Endothelial cell of umbilical vein (primary cell): ENCODE measurements around the gene IMPDH2. TPM values are rescaled to one million over a fixed set of nuclear protein-coding genes. Genes with fewer than 3 reads are reported as not detected.

Experiments used
- BruUV-seq: library from RNA; stranded (reverse); fragments of 400-500 nt; replicated peaks from 2 replicates; lab custom pipeline; 2021; lab: Mats Ljungman, UMichigan
- CTCF ChIA-PET: fragments of 300-600, 350-600 bp; sonication (Branson Sonifier 250); formaldehyde crosslinking; loops from one replicate; lab custom pipeline; 2021; ENCODE audit warnings: antibody characterized with exemption, inconsistent platforms; lab: Charles Lee
- POLR2A ChIA-PET: fragments of 300-600, 350-600 bp; sonication (Branson Sonifier 250); formaldehyde crosslinking; loops from one replicate; lab custom pipeline; 2021; ENCODE audit warnings: antibody characterized with exemption, inconsistent platforms; lab: Charles Lee
- DNase-seq: peaks from one replicate; pipeline ENCODE4 v3.0.0-alpha.2; 2011; ENCODE audit warnings: low read depth, low spot score
- FAIRE-seq: peaks from 2 replicates; lab custom pipeline; 2011; peaks lifted over from hg19 to GRCh38; lab: Jason Lieb, UNC
- H2AFZ ChIP-seq: 2 replicates; pipeline ENCODE4 v1.6.0; 2012; ENCODE audit warnings: low read depth, low read length, control low read depth, inconsistent platforms
- H3K27ac ChIP-seq: 2 replicates; pipeline ENCODE4 v1.5.1; 2011; ENCODE audit warnings: low read depth, mild to moderate bottlenecking, control low read depth, low read length, moderate library complexity; ENCODE audit not compliant: insufficient read depth
- H3K27me3 ChIP-seq, 2 experiments: 2 replicates each; pipeline versions ENCODE4 v1.6.0 to v1.6.1; 2011; ENCODE audit warnings: low read length in 2 of 2, mixed read lengths in 1 of 2; ENCODE audit not compliant: control insufficient read depth in 2 of 2, insufficient read depth in 2 of 2
- H3K36me3 ChIP-seq, 2 experiments: 2 replicates in 1 of 2; 3 replicates in 1 of 2; pipeline ENCODE4 v1.5.1; 2011; ENCODE audit warnings: low read length in 2 of 2, mild to moderate bottlenecking in 1 of 2, moderate library complexity in 1 of 2; ENCODE audit not compliant: control insufficient read depth in 2 of 2, insufficient read depth in 2 of 2; ENCODE audit errors: extremely low read depth in 1 of 2
- H3K4me1 ChIP-seq: 3 replicates; pipeline ENCODE4 v1.5.1; 2011; ENCODE audit warnings: mild to moderate bottlenecking, low read length; ENCODE audit not compliant: control insufficient read depth, insufficient read depth; ENCODE audit errors: extremely low read depth
- H3K4me2 ChIP-seq: 2 replicates; pipeline ENCODE4 v1.6.1; 2011; ENCODE audit warnings: low read length, control low read depth, mixed read lengths; ENCODE audit not compliant: insufficient read depth
- H3K4me3 ChIP-seq, 3 experiments: fragments of 200-600 bp in 1 of 3; sonication (generic), shearing (Covaris generic) in 1 of 3; replicated peaks in 1 of 3; 2 replicates each; pipeline ENCODE4 v1.5.1; 2011 to 2016; ENCODE audit warnings: control low read depth in 3 of 3, low read length in 3 of 3, mild to moderate bottlenecking in 2 of 3, inconsistent platforms in 1 of 3, low read depth in 1 of 3, moderate library complexity in 1 of 3; ENCODE audit not compliant: insufficient read depth in 1 of 3
- H3K79me2 ChIP-seq: 2 replicates; pipeline ENCODE4 v1.6.0; 2012; ENCODE audit warnings: low read length, inconsistent platforms; ENCODE audit not compliant: control insufficient read depth, insufficient read depth
- H3K9ac ChIP-seq: replicated peaks from 2 replicates; pipeline ENCODE3; 2011; ENCODE audit warnings: low read length, control low read depth; ENCODE audit not compliant: insufficient read depth; ENCODE audit errors: extremely low read depth
- H3K9me1 ChIP-seq: replicated peaks from 3 replicates; pipeline ENCODE4 v1.6.0; 2011; ENCODE audit warnings: mild to moderate bottlenecking, low read length; ENCODE audit not compliant: control insufficient read depth, insufficient read depth; ENCODE audit errors: extremely low read depth
- H3K9me3 ChIP-seq: replicated peaks from 2 replicates; pipeline ENCODE4 v1.5.1; 2012; ENCODE audit warnings: low read length, inconsistent platforms; ENCODE audit not compliant: control insufficient read depth, insufficient read depth
- H4K20me1 ChIP-seq: replicated peaks from 2 replicates; pipeline ENCODE3; 2011; ENCODE audit warnings: mild to moderate bottlenecking, low read length; ENCODE audit not compliant: control insufficient read depth, insufficient read depth; ENCODE audit errors: extremely low read depth
- CTCF ChIP-seq, 2 donors: IDR thresholded peaks; 1 replicate in 1 of 2; 2 replicates in 1 of 2; pipeline ENCODE4 v1.5.1; 2011; ENCODE audit warnings: low read length in 2 of 2, mild to moderate bottlenecking in 2 of 2, moderate library complexity in 2 of 2, control low read depth in 1 of 2, inconsistent platforms in 1 of 2, low read depth in 1 of 2; ENCODE audit not compliant: insufficient read depth in 1 of 2; ENCODE audit errors: extremely low read depth in 1 of 2
- EZH2 ChIP-seq: IDR thresholded peaks from 2 replicates; pipeline ENCODE4 v1.6.1; 2012; ENCODE audit warnings: borderline replicate concordance, low read depth, mild to moderate bottlenecking, moderate library complexity, low read length, inconsistent platforms; ENCODE audit not compliant: severe bottlenecking
- FOS ChIP-seq: IDR thresholded peaks from 2 replicates; pipeline ENCODE4 v1.6.1; 2011; ENCODE audit warnings: mild to moderate bottlenecking, low read length, moderate library complexity, borderline replicate concordance; ENCODE audit not compliant: insufficient read depth
- GATA2 ChIP-seq: IDR thresholded peaks from 2 replicates; pipeline ENCODE4 v1.7.0; 2011; ENCODE audit warnings: low read depth, mild to moderate bottlenecking, moderate library complexity, mixed read lengths, low read length; ENCODE audit not compliant: insufficient read length, insufficient read depth
- JUN ChIP-seq: IDR thresholded peaks from 2 replicates; pipeline ENCODE4 v1.6.1; 2011; ENCODE audit warnings: borderline replicate concordance, low read depth; ENCODE audit not compliant: insufficient read length, insufficient read depth
- MAX ChIP-seq: IDR thresholded peaks from 2 replicates; pipeline ENCODE4 v1.6.1; 2011; ENCODE audit not compliant: insufficient read depth, insufficient read length
- MYC ChIP-seq: IDR thresholded peaks from one replicate; pipeline ENCODE4 v1.6.1; 2011; ENCODE audit warnings: mild to moderate bottlenecking, low read depth, low read length
- POLR2A ChIP-seq: IDR thresholded peaks from 2 replicates; pipeline ENCODE4 v1.6.1; 2012; ENCODE audit warnings: low read depth, mild to moderate bottlenecking, control low read depth, low read length
- POLR2AphosphoS5 ChIP-seq: IDR thresholded peaks from 2 replicates; pipeline ENCODE4 v1.6.1; 2012; ENCODE audit warnings: low read depth, mild to moderate bottlenecking, control low read depth, low read length, moderate library complexity; ENCODE audit not compliant: insufficient read depth
- dilution Hi-C: fragments of 300-500 bp; cut with MboI; formaldehyde crosslinking; loops from one replicate; pipeline ENCODE4 v1.15.0; 2019; ENCODE audit warnings: low sequenced_read_pairs; ENCODE audit not compliant: extremely low pct_ligation_motif_present
- intact Hi-C: fragments of 100-400 bp; cut with micrococcal nuclease; formaldehyde crosslinking; loops from one replicate; pipeline ENCODE4 v1.10.0; 2022
- polyA plus RNA-seq, 4 experiments: library from polyadenylated mRNA; depleted of rRNA in 3 of 4; stranded (reverse) in 3 of 4; unstranded in 1 of 4; fragments of >200 nt; gene quantifications; 2 replicates each; pipeline versions ENCODE4 v1.2.1 to v1.2.3, GENCODE V29; 2011 to 2012; ENCODE audit warnings: missing spikeins in 1 of 4
- total RNA-seq: library from RNA; stranded (reverse); gene quantifications from 2 replicates; pipeline ENCODE4 v1.2.3, GENCODE V29; 2021

The IMPDH2 gene
- total and polyA plus RNA-seq, 2 donors (not counting 3 experiments of a cell fraction or from before 2014, with no cell fraction given): 167 to 189 TPM

GRCh38 chr3:48989796-48990635 lies 39.2 kb downstream of the IMPDH2 start, which contains the start of gene P4HTM:
TSS of gene P4HTM (plus strand) at chr3:48990241. CDS start at chr3:48990257, 16 bp downstream.
- intact Hi-C loops: loop anchor here (1.0 to 2.0 kb wide), 3 partner anchors 31 to 169 kb away; partner anchors contain the start of gene QRICH1
- no peaks in the 10 kb centered on the region for H3K9me3 ChIP-seq
- H3K4me3 ChIP-seq: peak within 1 kb of the TSS; percentile 25 to 69 (median 57)
- peaks cover 19% of the 10 kb centered on the region for H3K79me2 ChIP-seq
- DNase-seq (peak; percentile 93), FAIRE-seq (peak; percentile 95)
- H3K4me1 ChIP-seq: peaks cover 21% of the 10 kb centered on the region
- H3K36me3 ChIP-seq: peaks cover 1 to 3% of the 10 kb centered on the region in 2 experiments
- peak within 1 kb of the TSS; percentile 74 for H3K4me2 ChIP-seq
- H3K27ac ChIP-seq: peak within 1 kb of the TSS; percentile 97
- POLR2A ChIA-PET: interaction anchor here (0.6 to 5.4 kb wide), 5 partner anchors 10 to 91 kb away, joined by 3 to 40 read pairs (median 5); partner anchors contain the start of genes NDUFAF3 and WDR6
- dilution Hi-C loops: no loop called here
- H4K20me1 ChIP-seq: no peaks in the 10 kb centered on the region
- peak within 1 kb of the TSS; percentile 80 for H2AFZ ChIP-seq
- no peaks in the 10 kb centered on the region for H3K27me3 ChIP-seq
- no TSS peak for BruUV-seq
- H3K9me1 ChIP-seq: no peaks in the 10 kb centered on the region
- TF ChIP-seq CTCF (IDR thresholded peaks at IDR 0.05; ENCODE audit: extremely low read depth in 1 of 2, insufficient read depth in 1 of 2, low read depth in 1 of 2, low read length in 2 of 2) (peak in 1 of 2 donors; percentile 48), POLR2AphosphoS5 (peak; percentile 86), POLR2A (peak; percentile 61), MYC (no peak), JUN (peak; percentile 54), EZH2 (no peak), MAX (no peak), GATA2 (no peak), FOS (peak; percentile 95)
- CTCF ChIA-PET: interaction anchor here (0.6 to 8.8 kb wide), 13 partner anchors 10 to 906 kb away, joined by 3 to 254 read pairs (median 4); partner anchors contain the start of genes DALRD3, IMPDH2, NDUFAF3 and QRICH1
- peak within 1 kb of the TSS; percentile 91 for H3K9ac ChIP-seq
